SK-N-SH (cell line): ENCODE data around the gene IL26. TPM values are rescaled to one million over a fixed set of nuclear protein-coding genes. Genes with fewer than 3 reads are reported as not detected.
A peak's percentile ranks its signal among the peaks of the same experiment; 100 is the strongest.

Source experiments
- CTCF ChIA-PET: fragments of 300-600, 350-600 bp; formaldehyde crosslinking; extraction: SDS; loops from one replicate; lab custom pipeline; 2021; lab: Yijun Ruan, JAX
- POLR2A ChIA-PET: fragments of 350-600 bp; sonication (Branson Sonifier 250); formaldehyde crosslinking; extraction: SDS; loops from one replicate; lab custom pipeline; 2020; ENCODE audit warnings: antibody characterized with exemption, inconsistent platforms; lab: Yijun Ruan, JAX
- DNase-seq: peaks from one replicate; pipeline ENCODE4 v3.0.0; 2012
- H2AFZ ChIP-seq: fragments of 200-600 bp; sonication (generic); 2 replicates; pipeline ENCODE4 v1.8.1; 2016; ENCODE audit warnings: antibody characterized with exemption, mild to moderate bottlenecking, low read depth
- H3F3A ChIP-seq: fragments of 200-600 bp; sonication (generic); replicated peaks from 2 replicates; pipeline ENCODE3; 2016; ENCODE audit warnings: antibody characterized with exemption, mild to moderate bottlenecking; ENCODE audit not compliant: insufficient read depth
- H3K27ac ChIP-seq, 2 experiments: fragments of 200-500 bp in 1 of 2; fragments of 200-600 bp in 1 of 2; sonication (Bioruptor generic) in 1 of 2; sonication (generic), shearing (Covaris generic) in 1 of 2; 2 replicates each; pipeline versions ENCODE4 v1.5.1 to v1.6.1; 2014 to 2016; ENCODE audit warnings: low read depth in 2 of 2, inconsistent platforms in 1 of 2, low read length in 1 of 2, mild to moderate bottlenecking in 1 of 2, mixed read lengths in 1 of 2
- H3K27me3 ChIP-seq: fragments of 200-600 bp; sonication (generic), shearing (Covaris generic); 2 replicates; pipeline ENCODE4 v1.6.1; 2016; ENCODE audit warnings: mixed run types; ENCODE audit not compliant: insufficient read depth
- H3K36me3 ChIP-seq, 2 experiments: fragments of 200-500 bp in 1 of 2; fragments of 200-600 bp in 1 of 2; sonication (Bioruptor generic) in 1 of 2; sonication (generic) in 1 of 2; replicated peaks in 1 of 2; 2 replicates each; pipeline versions ENCODE3 to v1.5.1; 2014 to 2016; ENCODE audit warnings: low read length in 1 of 2, mild to moderate bottlenecking in 1 of 2; ENCODE audit not compliant: insufficient read depth in 2 of 2, control insufficient read depth in 1 of 2
- H3K4me1 ChIP-seq, 2 experiments: fragments of 200-500 bp in 1 of 2; fragments of 200-600 bp in 1 of 2; sonication (Bioruptor generic) in 1 of 2; sonication (generic), shearing (Covaris generic) in 1 of 2; 2 replicates each; pipeline versions ENCODE4 v1.5.1 to v1.6.1; 2014 to 2016; ENCODE audit warnings: low read depth in 1 of 2, low read length in 1 of 2, mixed run types in 1 of 2; ENCODE audit not compliant: insufficient read depth in 2 of 2, control insufficient read depth in 1 of 2
- H3K4me2 ChIP-seq: fragments of 200-600 bp; sonication (generic), shearing (Covaris generic); 2 replicates; pipeline ENCODE4 v1.6.1; 2017; ENCODE audit warnings: mixed run types
- H3K4me3 ChIP-seq, 2 experiments: fragments of 200-500 bp in 1 of 2; fragments of 200-600 bp in 1 of 2; sonication (Bioruptor generic) in 1 of 2; sonication (generic), shearing (Covaris generic) in 1 of 2; 2 replicates each; pipeline versions ENCODE4 v1.5.1 to v1.8.1; 2014 to 2016; ENCODE audit warnings: low read depth in 2 of 2, inconsistent platforms in 1 of 2, low read length in 1 of 2, mild to moderate bottlenecking in 1 of 2, mixed read lengths in 1 of 2, moderate library complexity in 1 of 2
- H3K79me2 ChIP-seq: fragments of 200-600 bp; sonication (generic); 2 replicates; pipeline ENCODE4 v1.8.1; 2017; ENCODE audit warnings: mild to moderate bottlenecking; ENCODE audit not compliant: insufficient read depth
- H3K9ac ChIP-seq: fragments of 200-600 bp; sonication (generic); 2 replicates; pipeline ENCODE4 v1.6.1; 2017; ENCODE audit warnings: mixed run types
- H3K9me2 ChIP-seq: fragments of 200-600 bp; sonication (generic); 2 replicates; pipeline ENCODE4 v1.6.1; 2017; ENCODE audit warnings: mixed run types
- H3K9me3 ChIP-seq: fragments of 200-600 bp; sonication (generic); 2 replicates; pipeline ENCODE4 v1.6.1; 2017; ENCODE audit warnings: mixed run types, mild to moderate bottlenecking, moderate library complexity
- H4K20me1 ChIP-seq: fragments of 200-600 bp; sonication (generic); 2 replicates; pipeline ENCODE4 v1.6.1; 2017; ENCODE audit warnings: mild to moderate bottlenecking, mixed run types; ENCODE audit not compliant: insufficient read depth
- CHD2 ChIP-seq: fragments of 150-350 bp; IDR thresholded peaks from 2 replicates; pipeline ENCODE4 v1.6.1; 2018; ENCODE audit warnings: low read length; ENCODE audit not compliant: partially characterized antibody
- EZH2phosphoT487 ChIP-seq: fragments of 200-600 bp; sonication (generic); IDR thresholded peaks from 2 replicates; pipeline ENCODE4 v1.6.1; 2017; ENCODE audit warnings: low read depth, mixed run types, mild to moderate bottlenecking, antibody characterized with exemption, moderate library complexity, borderline replicate concordance
- FOSL2 ChIP-seq: IDR thresholded peaks from 2 replicates; pipeline ENCODE4 v1.4.0; 2012; ENCODE audit warnings: low read depth, mild to moderate bottlenecking, moderate library complexity, borderline replicate concordance
- FOXJ3 ChIP-seq: sonication (generic); formaldehyde crosslinking; IDR thresholded peaks from 2 replicates; pipeline ENCODE4 v1.5.1; 2020; ENCODE audit warnings: mild to moderate bottlenecking, missing genetic modification reagents
- GABPA ChIP-seq: IDR thresholded peaks from 2 replicates; pipeline ENCODE4 v1.4.0; 2012; ENCODE audit warnings: low read depth, mild to moderate bottlenecking
- GATA2 ChIP-seq: sonication (generic); formaldehyde crosslinking; IDR thresholded peaks from 2 replicates; pipeline ENCODE4 v1.5.0; 2020; ENCODE audit warnings: mild to moderate bottlenecking, missing genetic modification reagents
- MEF2A ChIP-seq: IDR thresholded peaks from 2 replicates; pipeline ENCODE4 v1.4.0; 2012; ENCODE audit warnings: low read depth, borderline replicate concordance
- NRF1 ChIP-seq: IDR thresholded peaks from 2 replicates; pipeline ENCODE4 v1.6.1; 2012; ENCODE audit warnings: low read depth, mild to moderate bottlenecking, low read length
- POLR2AphosphoS5 ChIP-seq: IDR thresholded peaks from 2 replicates; pipeline ENCODE4 v1.6.1; 2012; ENCODE audit warnings: low read depth, low read length
- RAD21 ChIP-seq: IDR thresholded peaks from 2 replicates; pipeline ENCODE4 v1.6.1; 2012; ENCODE audit warnings: mild to moderate bottlenecking, low read length
- RCOR1 ChIP-seq: fragments of 150-350 bp; IDR thresholded peaks from 2 replicates; pipeline ENCODE4 v1.6.1; 2017; ENCODE audit warnings: antibody characterized with exemption, low read length
- RXRA ChIP-seq: IDR thresholded peaks from 2 replicates; pipeline ENCODE4 v1.4.0; 2012; ENCODE audit warnings: low read depth, mild to moderate bottlenecking, borderline replicate concordance
- SIN3A ChIP-seq: IDR thresholded peaks from 2 replicates; pipeline ENCODE4 v1.6.1; 2012; ENCODE audit warnings: low read depth, mild to moderate bottlenecking, low read length, moderate library complexity, borderline replicate concordance
- SMC3 ChIP-seq: IDR thresholded peaks from 2 replicates; pipeline ENCODE4 v1.6.1; 2012; ENCODE audit warnings: low read depth, low read length, improper control_type of control experiment
- TCF12 ChIP-seq: IDR thresholded peaks from 2 replicates; pipeline ENCODE4 v1.4.0; 2012
- TEAD4 ChIP-seq: IDR thresholded peaks from 2 replicates; pipeline ENCODE4 v1.4.0; 2012; ENCODE audit warnings: mild to moderate bottlenecking, borderline replicate concordance; ENCODE audit not compliant: insufficient read depth
- WGBS: methylation state at CpG from one replicate; pipeline ENCODE4 v1.1.6; 2017; ENCODE audit warnings: low lambda C conversion rate; 5-methylcytosine and 5-hydroxymethylcytosine counted together
- polyA plus RNA-seq, 3 experiments: library from polyadenylated mRNA; depleted of rRNA; stranded (reverse); fragments of >200 nt; gene quantifications; 2 replicates each; pipeline ENCODE4 v1.2.3, GENCODE V29; 2012
- TF ChIP-seq, protein P1 (sequence below): IDR thresholded peaks from 2 replicates; pipeline ENCODE4; 2012
- TF ChIP-seq, protein P2 (sequence below): fragments of 150-350 bp; IDR thresholded peaks from 2 replicates; pipeline ENCODE4 v1.6.1; 2017; ENCODE audit warnings: antibody characterized with exemption, low read length, low read depth, borderline replicate concordance
- TF ChIP-seq, protein P3 (sequence below): fragments of 200-600 bp; sonication (generic); IDR thresholded peaks from 2 replicates; pipeline ENCODE4 v1.6.1; 2017; ENCODE audit warnings: antibody characterized with exemption, mild to moderate bottlenecking, moderate library complexity
- TF ChIP-seq, protein P4 (sequence below): IDR thresholded peaks from 2 replicates; pipeline ENCODE4 v1.4.0; 2012; ENCODE audit warnings: low read depth, borderline replicate concordance

Gene IL26
- polyA plus RNA-seq, 1 of the 3 experiments (the other 2 are of a cell fraction), result not detected

DNA sequence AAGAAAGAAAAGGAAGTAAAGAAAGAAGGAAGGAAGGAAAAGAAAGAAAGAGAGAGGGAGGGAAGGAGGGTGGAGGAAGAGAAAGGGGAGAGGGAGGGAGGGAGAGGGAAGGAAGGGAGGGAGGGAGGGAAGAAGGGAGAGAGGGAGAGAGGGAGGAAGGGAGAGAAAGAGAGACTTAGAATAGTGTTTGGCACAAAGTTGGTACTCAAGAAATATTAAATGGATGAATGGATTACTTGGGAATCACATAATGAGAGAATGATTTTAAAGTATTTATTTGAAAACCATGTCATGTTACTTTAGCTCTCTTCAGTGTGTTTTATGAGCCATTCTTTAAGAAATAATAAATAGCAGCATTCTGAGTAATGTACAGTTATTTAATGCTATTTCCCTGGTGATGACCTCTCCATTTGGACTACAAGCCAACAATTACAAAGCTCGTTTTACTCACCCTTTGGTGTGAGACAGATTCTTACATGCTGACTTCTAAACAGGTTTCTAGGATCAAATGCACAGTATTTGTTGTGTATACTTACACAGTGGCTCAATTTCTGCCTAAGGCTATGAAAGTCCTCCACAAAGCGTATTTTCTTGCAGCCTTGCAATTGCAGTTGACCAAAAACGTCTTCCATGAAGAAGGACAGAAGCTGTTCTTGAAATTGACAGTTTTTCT lies 861 bp downstream of the IL26 start:
- ChIA-PET CTCF (interaction anchor here (0.7 to 3.7 kb wide), 5 partner anchors 85 to 184 kb away, joined by 3 to 82 read pairs (median 24); no protein-coding TSS in a partner anchor), POLR2A (no interaction called here)
- Histone ChIP-seq H3K4me1 (peaks cover 6 to 10% of the 10 kb centered on the region in 2 experiments; a peak in 3 of 4 replicates), H4K20me1 (no peaks in the 10 kb centered on the region), H3K9me3 (no peaks in the 10 kb centered on the region), H3K9me2 (no peaks in the 10 kb centered on the region), H3K36me3 (no peaks in the 10 kb centered on the region), H3K4me3 (no peak overlapping the region), H3K27ac (peak overlapping the region in 1 of 2 experiments; percentile 24; a peak in 1 of 4 replicates), H3K79me2 (no peaks in the 10 kb centered on the region), H3F3A (no peaks in the 10 kb centered on the region), H3K9ac (no peak overlapping the region), H2AFZ (peak overlapping the region; percentile 68; the same call in 1 of the 2 replicates), H3K4me2 (no peak overlapping the region), H3K27me3 (no peaks in the 10 kb centered on the region)
- TF ChIP-seq FOSL2 (no peak), POLR2AphosphoS5 (no peak), FOXJ3 (CRISPR knock-in tag) (no peak), SIN3A (no peak), RAD21 (no peak), SMC3 (no peak), TEAD4 (no peak)
- TF ChIP-seq, protein P1, sequence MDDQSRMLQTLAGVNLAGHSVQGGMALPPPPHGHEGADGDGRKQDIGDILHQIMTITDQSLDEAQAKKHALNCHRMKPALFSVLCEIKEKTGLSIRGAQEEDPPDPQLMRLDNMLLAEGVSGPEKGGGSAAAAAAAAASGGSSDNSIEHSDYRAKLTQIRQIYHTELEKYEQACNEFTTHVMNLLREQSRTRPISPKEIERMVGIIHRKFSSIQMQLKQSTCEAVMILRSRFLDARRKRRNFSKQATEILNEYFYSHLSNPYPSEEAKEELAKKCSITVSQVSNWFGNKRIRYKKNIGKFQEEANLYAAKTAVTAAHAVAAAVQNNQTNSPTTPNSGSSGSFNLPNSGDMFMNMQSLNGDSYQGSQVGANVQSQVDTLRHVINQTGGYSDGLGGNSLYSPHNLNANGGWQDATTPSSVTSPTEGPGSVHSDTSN, result no peak
- no peak for DNase-seq
- 74% methylated on average over 3 of the region's 3 CpGs for WGBS

DNA sequence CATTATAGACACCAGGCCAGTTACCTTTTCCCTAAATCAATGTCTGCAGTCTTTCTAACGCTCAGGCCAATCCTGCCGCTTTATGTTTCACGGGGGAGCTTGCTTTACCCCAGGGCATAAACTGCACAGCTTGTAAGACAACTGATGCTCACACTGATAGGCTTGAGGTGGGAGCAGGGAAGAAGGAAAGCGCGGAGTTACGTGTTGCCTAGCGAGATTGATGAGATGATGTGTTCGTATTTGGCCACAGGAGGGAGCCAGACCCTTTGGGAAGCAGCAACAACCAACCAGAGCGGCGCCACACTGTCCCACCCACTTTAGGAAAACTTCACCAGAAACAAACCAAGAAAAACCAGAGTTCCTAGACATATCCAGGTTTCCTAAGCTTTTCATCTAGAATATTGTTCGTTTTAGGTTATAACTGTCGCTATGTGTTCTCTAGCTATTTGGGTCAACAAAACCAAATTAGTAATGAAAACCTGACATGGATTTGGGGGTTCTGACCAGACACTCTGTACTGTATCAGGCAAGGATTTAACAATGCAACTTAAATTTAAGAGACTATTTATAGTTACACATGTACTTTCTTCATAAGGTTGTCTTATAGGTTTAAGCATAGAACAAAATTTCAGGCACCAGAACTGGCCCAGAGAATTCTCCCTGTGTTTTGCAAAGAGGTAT lies 2.4 kb downstream of the IL26 start:
- 3% methylated on average over 12 of the region's 12 CpGs for WGBS
- Histone ChIP-seq H3K27me3 (0 out of 2 replicates have a peak, but pooled peaks cover 4% of the 10 kb centered on the region), H3K4me3 (peak overlapping the region in 1 of 2 experiments; percentile 35; a peak in 1 of 4 replicates), H3K9ac (no peak overlapping the region), H3K36me3 (no peaks in the 10 kb centered on the region), H4K20me1 (no peaks in the 10 kb centered on the region), H3K4me1 (peaks cover 6 to 10% of the 10 kb centered on the region in 2 experiments; a peak in 3 of 4 replicates), H2AFZ (peak overlapping the region; percentile 52), H3K79me2 (no peaks in the 10 kb centered on the region), H3F3A (no peaks in the 10 kb centered on the region), H3K4me2 (no peak overlapping the region), H3K9me3 (no peaks in the 10 kb centered on the region), H3K27ac (peak overlapping the region; percentile 5 to 22; a peak in 2 of 4 replicates), H3K9me2 (no peaks in the 10 kb centered on the region)
- CTCF ChIA-PET, result interaction anchor here (0.6 to 3.7 kb wide), 48 partner anchors 8 to 868 kb away, joined by 3 to 82 read pairs (median 4); no protein-coding TSS in a partner anchor
- peak; percentile 61 for DNase-seq
- POLR2A ChIA-PET, result interaction anchor here (1.1 kb wide), 1 partner anchor 22 kb away, joined by 4 read pairs; no protein-coding TSS in a partner anchor
- TF ChIP-seq MEF2A (no peak), SMC3 (peak; percentile 99), GABPA (no peak), POLR2AphosphoS5 (no peak), RCOR1 (peak; percentile 36; the same call in 1 of the 2 replicates), TCF12 (no peak), CHD2 (no peak), RXRA (no peak), NRF1 (no peak), GATA2 (CRISPR knock-in tag) (peak; percentile 84), EZH2phosphoT487 (no peak), TEAD4 (no peak)
- TF ChIP-seq, protein P2, sequence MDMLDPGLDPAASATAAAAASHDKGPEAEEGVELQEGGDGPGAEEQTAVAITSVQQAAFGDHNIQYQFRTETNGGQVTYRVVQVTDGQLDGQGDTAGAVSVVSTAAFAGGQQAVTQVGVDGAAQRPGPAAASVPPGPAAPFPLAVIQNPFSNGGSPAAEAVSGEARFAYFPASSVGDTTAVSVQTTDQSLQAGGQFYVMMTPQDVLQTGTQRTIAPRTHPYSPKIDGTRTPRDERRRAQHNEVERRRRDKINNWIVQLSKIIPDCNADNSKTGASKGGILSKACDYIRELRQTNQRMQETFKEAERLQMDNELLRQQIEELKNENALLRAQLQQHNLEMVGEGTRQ, result no peak
- TF ChIP-seq, protein P3, sequence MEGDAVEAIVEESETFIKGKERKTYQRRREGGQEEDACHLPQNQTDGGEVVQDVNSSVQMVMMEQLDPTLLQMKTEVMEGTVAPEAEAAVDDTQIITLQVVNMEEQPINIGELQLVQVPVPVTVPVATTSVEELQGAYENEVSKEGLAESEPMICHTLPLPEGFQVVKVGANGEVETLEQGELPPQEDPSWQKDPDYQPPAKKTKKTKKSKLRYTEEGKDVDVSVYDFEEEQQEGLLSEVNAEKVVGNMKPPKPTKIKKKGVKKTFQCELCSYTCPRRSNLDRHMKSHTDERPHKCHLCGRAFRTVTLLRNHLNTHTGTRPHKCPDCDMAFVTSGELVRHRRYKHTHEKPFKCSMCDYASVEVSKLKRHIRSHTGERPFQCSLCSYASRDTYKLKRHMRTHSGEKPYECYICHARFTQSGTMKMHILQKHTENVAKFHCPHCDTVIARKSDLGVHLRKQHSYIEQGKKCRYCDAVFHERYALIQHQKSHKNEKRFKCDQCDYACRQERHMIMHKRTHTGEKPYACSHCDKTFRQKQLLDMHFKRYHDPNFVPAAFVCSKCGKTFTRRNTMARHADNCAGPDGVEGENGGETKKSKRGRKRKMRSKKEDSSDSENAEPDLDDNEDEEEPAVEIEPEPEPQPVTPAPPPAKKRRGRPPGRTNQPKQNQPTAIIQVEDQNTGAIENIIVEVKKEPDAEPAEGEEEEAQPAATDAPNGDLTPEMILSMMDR, result peak; percentile 87
- TF ChIP-seq, protein P4, sequence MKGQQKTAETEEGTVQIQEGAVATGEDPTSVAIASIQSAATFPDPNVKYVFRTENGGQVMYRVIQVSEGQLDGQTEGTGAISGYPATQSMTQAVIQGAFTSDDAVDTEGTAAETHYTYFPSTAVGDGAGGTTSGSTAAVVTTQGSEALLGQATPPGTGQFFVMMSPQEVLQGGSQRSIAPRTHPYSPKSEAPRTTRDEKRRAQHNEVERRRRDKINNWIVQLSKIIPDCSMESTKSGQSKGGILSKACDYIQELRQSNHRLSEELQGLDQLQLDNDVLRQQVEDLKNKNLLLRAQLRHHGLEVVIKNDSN, result no peak
